ENCODE measurements around the gene KIF2C. TPM values are rescaled to one million over a fixed set of nuclear protein-coding genes. Genes with fewer than 3 reads are reported as not detected.

The KIF2C gene
- total RNA-seq, 1 experiment from 2014 or later = 69.4 TPM

GRCh38 chr1:44696101-44696500, 43.5 kb upstream of the KIF2C start:
- BruUV-seq (replicated peaks) = no TSS peak
- DNase-seq (ENCODE audit: low read depth, low spot score) (no peak), ATAC-seq (no peak)
- intact Hi-C loops (cut with micrococcal nuclease; ENCODE audit: unreplicated experiment) = no loop called here
- H3K4me3 ChIP-seq (ENCODE audit: low read depth in 2 of 2, low read length in 2 of 2) = no peak overlapping the region
- in situ Hi-C loops (cut with HindIII; ENCODE audit: low pct_unique_long_range_greater_than_20kb, low sequenced_read_pairs) = no loop called here
- no peaks in the 10 kb centered on the region for H3K27me3 ChIP-seq (ENCODE audit: control insufficient read depth, insufficient read depth, low read length)
- H3K9me3 ChIP-seq (ENCODE audit: control insufficient read depth, insufficient read depth, low read depth, low read length) = no peaks in the 10 kb centered on the region
- H3K27ac ChIP-seq (ENCODE audit: low read length) = no peak overlapping the region
- no peaks in the 10 kb centered on the region for H3K4me1 ChIP-seq (ENCODE audit: control insufficient read depth, insufficient read depth, low read length)
- no peaks in the 10 kb centered on the region for H3K36me3 ChIP-seq (ENCODE audit: control insufficient read depth, insufficient read depth, low read length)
- ChIA-PET CTCF (no interaction called here), POLR2A (interaction anchor here (0.5 to 0.6 kb wide), 2 partner anchors 80 to 612 kb away, joined by 4 to 5 read pairs; no protein-coding TSS in a partner anchor)
- TF ChIP-seq SIN3A (IDR thresholded peaks at IDR 0.05; ENCODE audit: borderline replicate concordance, insufficient read depth, low read depth, low read length) (no peak), TCF7L2 (IDR thresholded peaks at IDR 0.05; ENCODE audit: low read depth, low read length) (no peak), CTCF (IDR thresholded peaks at IDR 0.05) (no peak), REST (IDR thresholded peaks at IDR 0.05; ENCODE audit: insufficient read depth in 1 of 2, low read depth in 2 of 2, low read length in 1 of 2) (no peak), POLR2AphosphoS5 (IDR thresholded peaks at IDR 0.05; ENCODE audit: low read depth, low read length) (no peak)

GRCh38 chr1:44696789-44697345, 42.8 kb upstream of the KIF2C start:
- H3K27me3 ChIP-seq (ENCODE audit: control insufficient read depth, insufficient read depth, low read length) = no peaks in the 10 kb centered on the region
- DNase-seq (ENCODE audit: low read depth, low spot score) (no peak), ATAC-seq (no peak)
- POLR2A ChIA-PET = interaction anchor here (0.5 to 1.5 kb wide), 4 partner anchors 10 to 613 kb away, joined by 4 to 10 read pairs (median 4); no protein-coding TSS in a partner anchor
- no TSS peak for BruUV-seq (replicated peaks)
- H3K27ac ChIP-seq (ENCODE audit: low read length) = no peak overlapping the region
- intact Hi-C loops (cut with micrococcal nuclease; ENCODE audit: unreplicated experiment) (no loop called here), in situ Hi-C loops (cut with HindIII; ENCODE audit: low pct_unique_long_range_greater_than_20kb, low sequenced_read_pairs) (no loop called here)
- no peak overlapping the region for H3K4me3 ChIP-seq (ENCODE audit: low read depth in 2 of 2, low read length in 2 of 2)
- no peaks in the 10 kb centered on the region for H3K9me3 ChIP-seq (ENCODE audit: control insufficient read depth, insufficient read depth, low read depth, low read length)
- CTCF ChIA-PET = no interaction called here
- TF ChIP-seq REST (IDR thresholded peaks at IDR 0.05; ENCODE audit: insufficient read depth in 1 of 2, low read depth in 2 of 2, low read length in 1 of 2) (no peak), TCF7L2 (IDR thresholded peaks at IDR 0.05; ENCODE audit: low read depth, low read length) (no peak), SIN3A (IDR thresholded peaks at IDR 0.05; ENCODE audit: borderline replicate concordance, insufficient read depth, low read depth, low read length) (no peak), CTCF (IDR thresholded peaks at IDR 0.05) (no peak), POLR2AphosphoS5 (IDR thresholded peaks at IDR 0.05; ENCODE audit: low read depth, low read length) (no peak)
- H3K4me1 ChIP-seq (ENCODE audit: control insufficient read depth, insufficient read depth, low read length) = no peaks in the 10 kb centered on the region
- H3K36me3 ChIP-seq (ENCODE audit: control insufficient read depth, insufficient read depth, low read length) = no peaks in the 10 kb centered on the region

Data from Panc1 (cell line).